Epidermal melanocyte (primary cell): ENCODE results near the gene REXO5.

Source experiments
- DNase-seq: peaks from one replicate; pipeline ENCODE4 v3.0.0; 2011; ENCODE audit warnings: low spot score; ENCODE audit not compliant: insufficient read length

REXO5 gene

GRCh38 chr16:20871941-20872815 lies 65.9 kb downstream of the REXO5 start:
- DNase-seq: no peak

- no peak for DNase-seq
Measured at GRCh38 chr16:20873331-20873730, 67.0 kb downstream of the REXO5 start.

- DNase-seq: no peak
Measured at GRCh38 chr16:20874088-20874581, 67.8 kb downstream of the REXO5 start.

GRCh38 chr16:20875355-20875650 lies 69.0 kb downstream of the REXO5 start:
- DNase-seq: no peak

- DNase-seq: no peak
Measured at GRCh38 chr16:20878682-20879147, 72.4 kb downstream of the REXO5 start.

GRCh38 chr16:20879175-20880040 lies 73.1 kb downstream of the REXO5 start:
- DNase-seq: no peak

- no peak for DNase-seq
Measured at GRCh38 chr16:20880867-20881502, 74.7 kb downstream of the REXO5 start.

GRCh38 chr16:20881503-20881878 lies 75.2 kb downstream of the REXO5 start:
- DNase-seq: no peak

GRCh38 chr16:20883554-20884239 lies 77.4 kb downstream of the REXO5 start:
- no peak for DNase-seq

- DNase-seq: no peak
Measured at GRCh38 chr16:20884240-20884556, 77.9 kb downstream of the REXO5 start.

GRCh38 chr16:20886320-20886719 lies 80.0 kb downstream of the REXO5 start:
- DNase-seq: no peak

- DNase-seq: no peak
Measured at GRCh38 chr16:20887207-20887606, 80.9 kb downstream of the REXO5 start.

- DNase-seq: no peak
Measured at GRCh38 chr16:20889625-20890275, 83.4 kb downstream of the REXO5 start.

- DNase-seq: no peak
Measured at GRCh38 chr16:20894388-20894787, 88.1 kb downstream of the REXO5 start.

- no peak for DNase-seq
Measured at GRCh38 chr16:20897253-20897897, 91.0 kb downstream of the REXO5 start.

- DNase-seq: no peak
Measured at GRCh38 chr16:20897922-20898321, 91.6 kb downstream of the REXO5 start.

GRCh38 chr16:20899071-20899470 lies 92.7 kb downstream of the REXO5 start:
- DNase-seq: peak; percentile 23
